Umbilical cord (tissue), 2 donors: ENCODE data around the gene VCY. TPM values are rescaled to one million over a fixed set of nuclear protein-coding genes. Genes with fewer than 3 reads are reported as not detected.
"Not testable (repeated sequence)": the region's sequence is repeated elsewhere in the genome, so short reads cannot be mapped to it uniquely, and the experiment has no call there.

Source experiments
- DNase-seq: peaks from one replicate; pipeline ENCODE4 v3.0.0-alpha.2; 2015; ENCODE audit warnings: low spot score
- total RNA-seq: library from RNA; depleted of rRNA; stranded (reverse); fragments of >200 nt; gene quantifications from one replicate; pipeline ENCODE4 v1.2.3, GENCODE V29; 2014; ENCODE audit warnings: low replicate concordance; ENCODE audit not compliant: insufficient read depth

VCY gene
- total RNA-seq = not detected

GRCh38 chrY:13986373-13986772 lies at the start of gene VCY:
TSS of gene VCY (minus strand) at chrY:13986473. CDS start at chrY:13986440, 33 bp downstream.
- DNase-seq = not testable (repeated sequence)

- DNase-seq = not testable (repeated sequence)
These were observed 44.1 kb upstream of the VCY start for GRCh38 chrY:14030395-14030794.

GRCh38 chrY:14011916-14012315 lies 25.6 kb upstream of the VCY start:
- DNase-seq = not testable (repeated sequence)

- not testable (repeated sequence) for DNase-seq
These were observed 43.9 kb downstream of the VCY start for GRCh38 chrY:13942406-13942805.

Other genes with a start within 250 kb of the VCY start
- gene VCY1B, start 69.8 kb upstream of the VCY start, total RNA-seq = not detected